Measurements from ENCODE around the gene GPRIN2.

GPRIN2 gene

GRCh38 chr10:46565591-46566332, 9.3 kb upstream of the GPRIN2 start:
- peak; percentile 57 to 60 for DNase-seq

- DNase-seq: peak in 1 of 2 donors; percentile 15
These were observed 4.5 kb upstream of the GPRIN2 start for GRCh38 chr10:46560952-46561351.

- DNase-seq: peak in 1 of 2 donors; percentile 18
These were observed 3.9 kb upstream of the GPRIN2 start for GRCh38 chr10:46560381-46560780.

GRCh38 chr10:46559231-46559671, 2.8 kb upstream of the GPRIN2 start:
- DNase-seq: peak in 1 of 2 donors; percentile 14

- DNase-seq: peak in 1 of 2 donors; percentile 16
These were observed 2.1 kb upstream of the GPRIN2 start for GRCh38 chr10:46558392-46559185.

- peak in 1 of 2 donors; percentile 17 for DNase-seq
These were observed 1.6 kb upstream of the GPRIN2 start for GRCh38 chr10:46558122-46558391.

- peak in 1 of 2 donors; percentile 17 for DNase-seq
These were observed 1.1 kb upstream of the GPRIN2 start for GRCh38 chr10:46557319-46558121.

GRCh38 chr10:46555713-46556514, 544 bp downstream of the GPRIN2 start:
- peak in 1 of 2 donors; percentile 18 for DNase-seq

GRCh38 chr10:46555366-46555712, 1.1 kb downstream of the GPRIN2 start:
- peak in 1 of 2 donors; percentile 14 for DNase-seq

GRCh38 chr10:46554166-46554781, 2.2 kb downstream of the GPRIN2 start:
- DNase-seq: no peak

- peak in 1 of 2 donors; percentile 17 for DNase-seq
These were observed 3.0 kb downstream of the GPRIN2 start for GRCh38 chr10:46553238-46554049.

- peak in 1 of 2 donors; percentile 17 for DNase-seq
These were observed 3.8 kb downstream of the GPRIN2 start for GRCh38 chr10:46552526-46553237.

GRCh38 chr10:46551701-46552525, 4.5 kb downstream of the GPRIN2 start:
- DNase-seq: peak in 1 of 2 donors; percentile 17

- peak in 1 of 2 donors; percentile 17 for DNase-seq
These were observed 5.4 kb downstream of the GPRIN2 start for GRCh38 chr10:46550795-46551700.

- peak in 1 of 2 donors; percentile 18 for DNase-seq
These were observed 6.2 kb downstream of the GPRIN2 start for GRCh38 chr10:46550076-46550790.

- peak in 1 of 2 donors; percentile 16 for DNase-seq
These were observed 7.0 kb downstream of the GPRIN2 start for GRCh38 chr10:46549171-46550075.

Data from stimulated activated CD4-positive, alpha-beta T cell treated with anti-CD3 and anti-CD28 coated beads, Interleukin-2, amount 100 ng/mL, for 24 hours (primary cell).